Hepatic stellate cell (primary cell): ENCODE data around the gene HHAT.
"Not testable (repeated sequence)": the region's sequence is repeated elsewhere in the genome, so short reads cannot be mapped to it uniquely, and the experiment has no call there.

Experiments
- DNase-seq: peaks from one replicate; pipeline ENCODE4 v3.0.0; 2011; ENCODE audit warnings: low spot score

The HHAT gene

GRCh38 chr1:210313921-210314320 is 14.8 kb upstream of the HHAT start:
- DNase-seq: no peak

DNA sequence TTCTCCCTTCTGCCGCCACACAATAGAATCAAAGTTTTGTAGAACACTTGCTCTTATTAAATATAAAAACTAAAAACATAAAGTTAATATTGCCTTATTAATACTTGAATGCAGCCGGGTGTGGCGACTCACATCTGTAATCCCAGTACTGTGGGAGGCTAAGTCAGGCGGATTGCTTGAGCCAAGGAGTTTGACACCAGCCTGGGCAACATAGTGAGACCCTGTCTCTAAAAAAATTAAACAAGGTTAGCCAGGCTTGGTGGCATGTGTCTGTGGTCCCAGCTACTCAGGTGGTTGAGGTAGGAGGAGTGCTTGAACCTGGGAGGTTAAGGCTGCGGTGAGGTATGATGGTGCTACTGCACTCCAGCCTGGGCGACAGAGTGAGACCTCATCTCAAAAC is 13.2 kb upstream of the HHAT start:
- DNase-seq: no peak

GRCh38 chr1:210321131-210321530 is 7.6 kb upstream of the HHAT start:
- DNase-seq: no peak

GRCh38 chr1:210321552-210321951 is 7.2 kb upstream of the HHAT start:
- no peak for DNase-seq

DNA sequence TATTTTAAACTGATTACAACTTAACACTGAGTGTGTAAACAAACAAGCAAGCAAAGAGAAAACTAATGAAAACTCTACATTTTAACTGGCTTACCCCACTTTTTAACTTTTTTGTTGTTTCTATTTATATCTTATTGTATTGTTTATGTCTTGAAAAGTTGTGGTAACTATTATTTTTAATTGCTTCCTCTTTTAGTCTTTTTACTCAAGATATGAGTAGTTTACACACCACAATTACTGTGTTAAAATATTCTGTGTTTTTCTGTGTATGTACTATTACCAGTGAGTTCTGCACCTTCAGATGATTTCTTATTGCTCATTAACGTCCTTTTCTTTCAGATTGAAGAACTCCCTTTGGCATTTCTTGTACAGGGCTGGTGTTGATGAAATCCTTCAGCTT is 4.7 kb upstream of the HHAT start:
- DNase-seq: no peak

- DNase-seq: no peak
Observed at GRCh38 chr1:210325026-210325670, 3.6 kb upstream of the HHAT start.

DNA sequence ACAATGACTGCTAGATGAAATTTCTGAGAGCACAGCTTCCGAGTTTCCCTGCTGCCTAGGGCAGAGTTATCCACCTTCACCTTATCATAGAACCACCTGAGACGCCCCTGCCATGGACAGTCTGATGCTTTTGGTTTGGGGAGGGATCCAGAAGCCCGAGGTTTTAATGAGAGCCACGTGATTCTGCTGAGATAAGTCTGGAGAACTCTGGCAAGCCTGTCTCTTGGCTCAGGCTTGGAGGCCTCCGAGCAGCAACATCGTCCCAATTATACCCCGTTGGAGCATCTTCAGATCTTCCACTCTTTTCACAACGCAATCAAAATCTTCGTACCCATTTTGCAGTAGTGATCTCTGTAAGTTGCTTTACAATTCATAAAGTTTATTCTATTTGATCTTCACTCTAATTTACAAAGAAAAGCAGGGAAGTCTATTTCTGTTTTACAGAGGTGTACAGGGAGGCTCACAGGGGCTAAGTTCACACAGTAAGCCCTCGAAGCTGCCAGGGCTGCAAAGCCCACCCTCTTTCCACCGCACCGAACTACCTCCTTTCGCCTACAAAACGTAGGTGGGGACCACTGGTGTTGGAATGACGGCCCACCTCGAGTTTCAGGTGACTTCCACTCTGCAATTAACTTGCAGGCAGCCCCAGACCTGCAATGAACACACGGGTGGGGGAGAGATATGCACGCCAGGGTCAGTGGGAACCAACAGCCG is 513 bp upstream of the HHAT start:
- DNase-seq: no peak

DNA sequence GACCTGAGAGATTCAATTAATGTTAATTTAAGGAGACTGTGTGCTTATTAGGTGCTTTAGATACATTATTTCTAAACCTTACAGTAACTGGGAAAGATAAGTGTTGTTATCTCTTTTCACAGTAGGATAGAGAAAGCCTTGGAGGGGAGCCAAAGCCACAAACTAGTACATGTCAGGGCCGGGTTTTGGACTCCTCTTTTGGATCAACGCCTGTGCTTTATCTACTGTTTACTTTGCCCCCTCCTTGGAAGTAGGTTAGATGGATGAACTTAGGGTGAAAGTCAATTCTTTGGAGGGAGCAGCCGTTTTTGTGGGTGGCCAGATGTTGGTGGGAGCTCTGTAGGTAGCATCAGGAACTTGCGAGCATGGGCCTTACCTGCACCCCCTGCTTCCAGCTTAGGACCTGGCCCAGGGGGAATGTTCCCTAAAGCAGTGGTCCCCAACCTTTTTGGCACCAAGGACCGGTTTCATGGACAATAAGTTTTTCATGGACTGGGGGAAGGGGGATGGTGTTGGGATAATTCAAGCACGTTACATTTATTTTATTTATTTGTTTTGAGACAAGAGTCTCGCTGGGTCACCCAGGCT is 1.7 kb downstream of the HHAT start:
- no peak for DNase-seq

- DNase-seq: no peak
Observed at GRCh38 chr1:210332233-210332632, 3.5 kb downstream of the HHAT start.

GRCh38 chr1:210332719-210333398 is 4.2 kb downstream of the HHAT start:
- no peak for DNase-seq

DNA sequence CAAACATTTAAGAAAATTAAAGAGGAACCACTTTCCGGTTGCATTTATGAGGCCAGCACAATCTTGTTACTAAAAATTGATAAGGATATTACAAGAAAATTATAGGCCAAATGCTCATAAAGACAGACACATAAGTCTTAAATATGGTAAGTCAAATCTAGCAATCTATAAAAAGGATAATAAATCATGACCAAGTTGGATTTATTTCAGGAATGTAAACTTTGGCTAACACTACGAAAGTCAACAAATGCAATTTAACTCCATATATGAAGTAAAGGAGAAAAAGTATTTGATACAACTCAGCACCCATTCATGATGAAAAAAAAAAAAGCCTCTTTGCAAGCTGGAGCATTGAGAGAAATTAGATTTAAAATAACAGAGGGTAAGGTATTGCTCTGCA is 6.3 kb downstream of the HHAT start:
- no peak for DNase-seq

DNA sequence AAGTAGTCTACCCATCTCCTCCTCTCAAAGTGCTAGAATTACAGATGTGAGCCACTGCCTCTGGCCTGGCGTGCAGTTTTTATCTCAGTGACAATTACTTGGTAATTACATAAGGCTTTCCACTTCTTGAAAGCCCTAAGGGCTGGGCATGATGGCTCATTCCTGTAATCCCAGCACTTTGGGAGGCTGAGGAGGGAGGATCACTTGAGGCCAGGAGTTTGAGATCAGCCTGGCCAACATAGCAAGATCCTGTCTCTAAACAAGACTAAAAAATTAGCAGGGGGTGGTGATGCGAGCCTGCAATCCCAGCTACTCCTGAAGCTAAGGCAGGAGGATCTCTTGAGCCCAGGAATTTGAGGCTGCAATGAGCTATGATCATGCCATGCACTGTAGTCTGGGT is 7.7 kb downstream of the HHAT start:
- DNase-seq: no peak

GRCh38 chr1:210339500-210339899 is 10.8 kb downstream of the HHAT start:
- DNase-seq: no peak

DNA sequence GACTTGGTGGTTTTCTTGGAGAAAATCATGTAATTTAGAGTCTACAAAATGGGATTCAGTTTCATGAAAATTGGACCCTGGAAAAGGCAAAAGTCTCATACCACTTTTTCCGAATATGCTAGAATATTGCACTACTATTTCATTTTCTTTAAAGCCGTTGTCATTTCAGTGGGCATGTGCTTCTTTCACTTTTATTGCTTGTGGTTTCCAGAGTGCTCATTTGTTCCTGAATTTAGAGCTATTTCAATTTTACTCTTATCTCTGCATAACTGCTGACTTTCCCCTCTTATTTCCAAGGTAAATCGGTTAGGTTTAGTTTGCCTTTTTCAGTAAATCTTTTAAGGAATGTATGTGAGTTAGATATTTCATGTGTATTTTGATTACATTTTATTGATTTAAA is 11.6 kb downstream of the HHAT start:
- DNase-seq: no peak

GRCh38 chr1:210340841-210341240 is 12.1 kb downstream of the HHAT start:
- no peak for DNase-seq

- DNase-seq: peak; percentile 32
Observed at GRCh38 chr1:210342986-210343780, 14.5 kb downstream of the HHAT start.

DNA sequence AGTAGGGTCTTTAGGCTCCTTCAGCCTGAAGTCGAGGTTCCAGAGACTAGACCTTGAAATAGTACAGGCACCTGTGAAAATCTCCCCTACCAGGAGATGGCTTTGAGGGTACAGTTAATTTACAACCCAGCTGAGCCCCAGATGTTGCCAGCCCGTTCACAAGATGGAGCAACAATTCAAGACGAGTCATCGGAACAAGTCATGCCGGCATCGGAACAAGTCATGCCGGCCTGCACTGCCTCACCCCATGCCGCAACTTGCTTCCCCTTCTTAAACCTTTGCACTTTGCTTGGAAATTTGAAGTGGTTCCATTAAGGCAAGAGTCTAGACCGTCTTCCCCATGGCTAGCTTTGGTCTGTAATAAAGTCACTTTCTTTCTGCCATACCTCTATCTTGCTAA is 16.0 kb downstream of the HHAT start:
- no peak for DNase-seq

DNA sequence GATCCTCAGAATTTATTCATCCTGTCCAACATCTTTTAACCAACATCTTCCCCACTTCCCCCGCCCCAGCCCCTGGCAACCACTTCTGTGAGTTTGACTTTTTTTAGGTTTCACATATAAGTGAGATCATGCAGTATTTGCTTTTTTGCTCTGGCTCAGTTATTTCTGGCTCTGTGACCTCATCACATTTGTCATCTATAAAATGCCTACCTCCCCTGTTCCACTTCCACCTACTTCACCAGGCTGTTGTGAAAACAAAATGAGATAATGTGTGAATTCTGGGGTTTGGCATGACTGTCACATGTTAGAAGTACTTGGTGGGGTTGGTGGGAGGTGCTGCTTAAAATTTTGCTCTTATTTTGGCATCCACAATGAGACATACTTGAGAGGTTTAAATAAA is 18.4 kb downstream of the HHAT start:
- DNase-seq: no peak

DNA sequence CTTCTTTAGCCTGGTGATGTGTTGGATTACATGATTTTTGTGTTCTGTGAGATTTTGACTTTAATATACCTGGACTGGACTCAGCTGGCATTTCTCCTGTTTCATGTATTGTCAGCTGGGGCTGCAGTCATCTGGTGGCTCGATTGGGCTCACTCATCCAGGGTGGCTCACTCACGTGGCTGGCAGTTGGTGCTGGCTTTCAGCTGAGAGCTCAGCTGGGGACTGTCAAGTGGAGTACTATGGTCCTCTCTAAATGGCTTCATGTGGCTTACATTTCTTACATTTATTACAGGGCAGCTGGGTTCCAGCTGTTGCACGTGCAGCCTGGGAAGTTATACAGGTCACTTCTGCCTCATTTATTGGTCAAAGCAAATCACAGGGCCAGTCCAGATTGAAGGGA is 22.8 kb downstream of the HHAT start:
- no peak for DNase-seq

- no peak for DNase-seq
Observed at GRCh38 chr1:210352575-210352974, 23.9 kb downstream of the HHAT start.

- DNase-seq: not testable (repeated sequence)
Observed at GRCh38 chr1:210354305-210354704, 25.6 kb downstream of the HHAT start.

DNA sequence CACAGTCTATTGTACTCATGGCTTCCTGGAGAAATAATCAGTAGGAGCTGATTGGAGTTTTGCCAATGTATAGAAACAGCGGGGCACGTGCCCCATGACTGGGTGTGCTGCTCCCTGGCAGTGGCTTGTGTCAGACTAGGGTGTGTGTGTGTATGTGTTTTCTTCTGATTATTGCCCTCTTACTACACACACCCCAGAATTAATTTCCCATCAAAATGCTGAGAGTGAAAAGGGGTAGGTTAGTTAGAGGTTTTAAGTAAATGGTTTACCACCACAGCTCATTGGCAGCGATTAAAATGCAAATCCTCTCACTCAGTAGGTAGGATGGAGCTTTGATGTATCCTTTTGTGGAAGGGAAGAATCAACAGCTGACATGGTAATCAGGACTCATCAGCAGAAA is 29.9 kb downstream of the HHAT start:
- no peak for DNase-seq
